T-helper 22 cell (primary cell): ENCODE measurements around the gene VEGFC.

Experiments
- DNase-seq: peaks from one replicate; pipeline ENCODE4 v3.0.0-alpha.2; 2020; ENCODE audit warnings: low read depth

The VEGFC gene

GRCh38 chr4:176798540-176798939 is 5.8 kb upstream of the VEGFC start:
- no peak for DNase-seq

GRCh38 chr4:176795441-176795840 is 2.7 kb upstream of the VEGFC start:
- no peak for DNase-seq

DNA sequence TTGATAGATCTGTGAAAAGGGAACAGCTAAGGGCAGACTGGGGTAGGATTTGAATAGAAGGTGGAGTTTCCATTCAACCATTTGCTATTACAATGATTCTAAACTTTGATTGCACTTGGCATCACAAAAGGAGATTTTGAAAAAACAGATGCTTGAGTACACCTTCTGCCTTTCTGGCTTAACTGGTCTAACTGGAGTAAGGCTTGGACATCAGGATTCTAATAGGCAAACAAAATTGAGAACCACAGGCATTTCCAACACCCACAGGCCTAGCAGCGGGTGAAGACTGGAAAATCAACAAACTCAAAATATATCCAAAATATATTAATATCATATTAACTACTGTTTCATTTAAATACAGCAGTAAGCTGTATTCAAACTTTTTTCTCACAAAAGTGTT is 1.9 kb upstream of the VEGFC start:
- DNase-seq: no peak

DNA sequence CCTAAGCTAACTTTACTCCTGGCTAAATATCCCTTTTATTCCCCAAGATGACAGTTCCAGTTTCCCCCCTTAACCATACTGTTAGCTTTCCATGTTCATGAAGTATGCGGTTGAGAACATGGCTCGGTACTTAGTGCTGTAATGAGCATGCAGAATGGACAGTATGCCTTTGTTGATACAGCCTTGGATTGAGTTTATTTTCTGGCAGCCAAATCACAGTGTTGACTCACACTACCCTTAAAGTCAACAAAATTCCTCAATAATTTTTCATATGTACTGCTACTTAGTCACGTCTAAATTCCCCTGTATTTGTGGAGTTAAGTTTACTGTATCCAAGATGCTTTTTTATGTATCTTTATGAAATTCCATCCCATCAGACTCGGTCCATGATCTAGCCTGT is 1.4 kb upstream of the VEGFC start:
- no peak for DNase-seq

DNA sequence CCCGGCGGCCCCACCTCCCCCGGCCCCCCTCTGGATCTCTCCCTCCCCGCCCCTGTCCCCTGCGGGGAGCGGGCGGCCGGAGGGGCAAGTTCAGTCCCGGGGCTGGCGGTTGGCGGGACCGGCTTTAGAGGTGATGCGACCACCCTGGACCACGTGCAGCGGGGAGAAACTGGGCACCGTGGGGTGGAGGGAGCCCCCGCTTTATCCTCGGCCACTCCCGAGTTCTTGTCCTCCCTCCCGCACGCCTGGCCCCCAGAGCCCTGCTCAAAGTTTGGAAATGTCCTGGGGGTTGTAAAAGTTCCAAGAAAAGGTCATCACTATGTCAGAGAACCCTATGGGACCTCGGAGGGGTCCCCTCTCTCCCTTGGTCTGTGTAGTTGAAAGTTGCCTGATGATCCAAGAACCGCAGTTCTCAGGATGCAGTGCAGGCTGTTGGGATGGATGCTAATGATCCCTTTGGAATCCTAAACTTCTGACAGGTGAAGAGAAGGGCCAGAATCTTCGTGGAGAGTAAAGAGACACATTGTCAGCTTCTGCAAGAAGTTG is 411 bp upstream of the VEGFC start:
- DNase-seq: no peak

DNA sequence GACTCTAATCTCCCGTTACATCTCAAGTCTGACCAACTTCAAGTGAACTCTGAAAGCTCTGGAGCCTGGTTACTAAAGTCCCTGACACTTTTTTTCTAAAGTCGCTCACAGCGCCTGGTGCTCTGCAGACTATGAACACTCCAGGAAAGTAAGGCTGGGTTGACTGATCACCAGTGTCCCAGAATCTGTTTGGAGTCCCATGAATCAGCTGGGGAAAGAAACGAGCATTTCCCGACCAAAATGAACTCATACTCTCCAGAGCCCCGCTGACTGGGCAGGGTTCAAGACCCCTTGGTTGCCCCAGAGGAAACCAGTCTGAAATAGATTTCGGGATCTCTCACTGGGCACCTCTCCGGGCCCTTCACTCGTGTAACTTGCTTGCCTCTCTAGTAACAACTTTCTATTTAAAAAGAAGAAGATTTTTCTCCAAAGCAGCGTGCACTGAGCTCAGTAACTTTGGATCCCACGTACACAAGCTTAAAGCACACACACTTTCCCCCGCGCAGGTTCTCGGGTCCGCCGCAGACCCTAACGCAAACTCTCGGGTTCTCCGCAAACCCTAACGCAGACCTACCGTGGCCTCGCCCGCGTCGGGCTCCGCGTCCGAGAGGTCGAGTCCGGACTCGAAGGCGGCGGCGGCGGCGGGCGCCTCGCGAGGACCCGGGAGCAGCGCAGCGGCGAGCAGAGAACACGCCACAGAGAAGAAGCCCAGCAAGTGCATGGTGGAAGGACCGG is 964 bp downstream of the VEGFC start:
- no peak for DNase-seq

- no peak for DNase-seq
These were observed 2.3 kb downstream of the VEGFC start for GRCh38 chr4:176790398-176790797.

DNA sequence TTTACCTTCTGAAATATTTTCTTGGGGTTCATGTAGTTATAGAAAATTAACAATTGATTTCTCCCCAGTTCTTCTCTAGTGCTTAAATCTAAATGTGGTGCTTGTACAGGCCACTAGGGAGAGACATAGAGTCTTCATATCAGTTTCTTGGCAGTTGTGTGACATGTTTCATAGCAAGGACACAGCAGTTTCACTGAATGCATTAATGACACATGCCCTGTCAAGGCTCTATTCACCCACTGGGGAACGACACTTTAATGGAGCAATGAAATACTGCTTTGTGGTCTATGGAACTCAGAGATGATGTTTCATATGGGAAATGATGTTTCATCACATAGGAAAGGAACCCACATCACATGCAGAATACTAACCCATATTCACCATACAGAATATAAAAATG is 2.8 kb downstream of the VEGFC start:
- no peak for DNase-seq

GRCh38 chr4:176788971-176789370 is 3.8 kb downstream of the VEGFC start:
- DNase-seq: no peak

- DNase-seq: no peak
These were observed 4.5 kb downstream of the VEGFC start for GRCh38 chr4:176788248-176788647.

DNA sequence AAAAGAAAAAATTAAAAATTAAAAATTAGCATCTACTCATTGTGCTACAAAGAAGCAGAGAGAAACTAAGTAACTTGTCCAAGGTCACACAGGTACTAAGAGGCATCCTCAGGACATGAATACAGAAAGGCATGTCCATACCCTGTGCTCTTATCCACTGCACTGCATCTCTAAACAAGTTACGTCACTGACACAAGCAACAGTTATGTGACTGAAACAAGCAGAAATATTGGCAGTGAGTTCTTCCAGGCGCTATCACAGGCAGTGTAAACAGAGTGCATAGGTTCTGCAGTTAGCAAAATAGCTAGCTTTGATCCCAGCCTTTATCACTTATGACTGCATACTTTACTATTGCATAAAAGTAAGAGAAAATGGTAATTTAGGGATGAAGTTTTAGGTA is 7.9 kb downstream of the VEGFC start:
- no peak for DNase-seq

- DNase-seq: no peak
These were observed 9.9 kb downstream of the VEGFC start for GRCh38 chr4:176782794-176783193.

DNA sequence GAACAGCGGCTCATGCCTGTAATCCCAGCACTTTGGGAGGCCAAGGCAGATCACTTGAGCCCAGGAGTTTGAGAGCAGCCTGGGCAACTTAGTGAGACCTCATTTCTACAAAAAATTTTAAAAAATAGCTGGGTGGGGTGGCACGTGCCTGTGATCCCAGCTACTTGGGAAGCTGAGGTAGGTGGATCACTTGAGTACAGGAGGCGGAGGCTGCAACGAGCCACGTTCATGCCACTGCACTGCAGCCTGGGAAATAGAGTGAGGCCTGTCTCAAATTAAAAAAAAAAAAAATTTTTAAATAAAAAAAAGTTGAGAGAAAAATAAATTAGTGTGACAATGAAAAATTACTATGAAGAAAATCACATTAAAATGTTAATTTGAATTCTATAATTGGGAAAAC is 10.5 kb downstream of the VEGFC start:
- DNase-seq: no peak

DNA sequence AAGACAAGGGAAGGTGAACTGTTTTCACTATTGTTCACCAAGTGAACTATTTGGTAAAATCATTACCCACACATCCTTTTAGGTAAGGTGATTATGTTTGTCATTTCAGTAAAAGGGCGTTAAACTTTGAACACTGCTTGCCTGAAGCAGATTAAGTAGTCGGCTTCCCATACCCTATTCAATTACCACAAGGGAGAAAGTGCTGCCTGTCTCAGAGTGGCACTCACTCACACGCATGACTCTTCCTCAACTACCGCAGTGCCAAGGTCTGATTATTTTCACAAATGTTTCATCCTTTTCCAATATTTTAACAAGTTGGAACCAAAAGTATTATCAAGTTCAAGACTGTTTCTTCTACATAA is 11.0 kb downstream of the VEGFC start:
- no peak for DNase-seq

- no peak for DNase-seq
These were observed 11.6 kb downstream of the VEGFC start for GRCh38 chr4:176780995-176781738.

- DNase-seq: no peak
These were observed 13.3 kb downstream of the VEGFC start for GRCh38 chr4:176779421-176779820.

DNA sequence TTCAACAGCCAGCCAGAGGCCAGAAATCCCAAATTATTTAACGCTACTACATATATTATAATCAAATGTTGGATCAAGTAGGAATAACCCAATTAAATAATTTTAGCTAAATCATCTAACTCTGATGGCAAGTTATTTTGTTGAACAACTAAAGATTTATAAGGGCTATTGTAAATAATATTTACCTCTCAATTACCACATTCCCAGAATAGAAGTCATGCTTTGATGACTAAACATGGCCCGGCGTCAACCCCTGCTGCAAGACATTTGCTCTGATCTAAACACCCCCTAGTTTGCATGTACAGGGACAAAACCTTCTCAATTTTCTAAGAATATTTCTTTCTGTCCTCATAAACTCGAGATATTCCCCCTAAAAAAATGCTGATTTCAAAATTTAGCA is 14.2 kb downstream of the VEGFC start:
- no peak for DNase-seq

GRCh38 chr4:176778063-176778462 is 14.7 kb downstream of the VEGFC start:
- DNase-seq: no peak

DNA sequence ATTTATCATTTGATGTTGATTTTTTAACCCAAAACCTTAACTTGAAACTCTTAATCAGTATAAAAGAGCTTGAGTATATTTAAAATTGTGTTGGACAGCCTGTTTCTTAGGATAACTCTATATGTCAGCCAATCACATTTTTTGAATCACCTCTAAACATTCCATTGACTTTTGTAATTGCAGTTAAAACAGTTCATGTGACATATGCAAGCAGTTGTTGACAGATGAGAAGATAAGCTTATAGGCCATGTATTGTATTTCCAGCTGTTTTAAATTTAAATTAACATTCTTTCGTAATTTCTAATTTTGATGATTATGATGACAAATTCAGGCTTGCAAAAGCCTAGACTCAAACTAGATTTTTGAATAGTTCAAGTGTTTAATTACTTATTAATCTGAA is 17.4 kb downstream of the VEGFC start:
- DNase-seq: no peak

DNA sequence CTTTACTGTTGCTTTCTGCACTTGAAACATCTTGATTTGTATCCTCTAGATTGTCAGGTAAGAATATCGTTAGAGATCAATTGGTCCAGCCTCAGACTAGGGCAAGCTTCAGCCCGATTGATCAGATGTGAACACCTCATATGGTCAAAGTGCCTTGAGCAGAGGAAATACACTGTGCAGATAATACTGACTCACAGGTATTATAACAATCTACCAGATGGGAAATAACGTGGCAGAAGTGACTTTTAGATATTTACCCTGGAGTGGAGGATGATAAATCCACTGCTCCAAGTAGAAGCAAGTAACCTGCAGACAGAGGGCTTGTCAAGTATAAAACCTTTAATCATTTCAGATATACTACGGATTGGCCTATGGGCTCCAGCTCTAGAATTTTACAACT is 17.9 kb downstream of the VEGFC start:
- no peak for DNase-seq

DNA sequence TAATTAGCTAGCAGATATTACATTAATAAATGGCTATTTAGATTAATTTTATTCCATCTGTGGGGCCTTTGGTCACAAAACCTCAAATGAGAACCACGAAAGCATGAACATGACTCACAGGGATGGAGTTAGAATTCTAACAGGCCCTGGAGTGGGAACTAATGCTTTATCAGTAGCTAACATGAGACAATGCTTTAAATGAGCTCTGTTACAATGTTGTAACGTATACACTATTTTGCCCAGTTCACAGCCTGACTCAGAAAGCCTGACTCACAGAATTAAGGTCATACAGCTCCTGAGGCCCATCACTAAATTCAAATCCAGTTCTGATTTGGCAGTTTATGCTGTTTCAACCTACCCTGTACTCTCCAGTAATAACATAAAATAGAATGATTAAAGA is 23.2 kb downstream of the VEGFC start:
- no peak for DNase-seq

- DNase-seq: no peak
These were observed 25.5 kb downstream of the VEGFC start for GRCh38 chr4:176767183-176767582.

DNA sequence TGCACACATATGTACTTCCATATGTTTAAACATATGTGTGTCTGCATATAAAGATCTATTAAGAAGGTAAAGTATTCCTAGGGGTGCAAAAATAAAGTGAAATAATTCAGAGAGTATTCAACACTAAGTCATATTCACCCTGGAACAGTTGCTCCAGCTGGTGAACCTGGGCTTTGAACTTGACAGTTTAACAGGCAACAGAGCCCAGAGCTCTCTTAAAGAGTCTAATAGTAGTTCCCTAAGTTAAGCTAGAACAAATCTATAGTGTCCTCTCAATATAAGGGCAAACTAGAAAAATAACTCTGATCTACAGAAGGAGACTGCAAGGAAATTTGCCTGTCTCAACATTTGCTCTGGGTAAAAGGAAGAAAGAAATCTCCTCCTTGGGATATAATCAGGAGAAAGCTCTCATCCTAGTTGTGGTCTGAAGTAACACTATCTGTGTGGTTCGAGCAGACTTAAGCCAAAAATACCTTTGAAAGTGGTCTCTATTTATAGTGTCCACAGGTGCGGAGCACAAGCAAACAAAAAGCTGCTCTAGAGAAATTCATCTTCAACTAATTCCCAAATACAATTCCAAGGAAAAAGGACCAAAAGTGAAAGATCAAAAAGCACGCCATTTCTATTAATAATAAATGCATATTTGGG is 29.9 kb downstream of the VEGFC start:
- DNase-seq: no peak
